OCI-M2 (cell line): ENCODE data around the gene IKZF1.

Experiments
- DNase-seq: peaks from one replicate; lab custom pipeline; 2025; ENCODE audit not compliant: unreplicated experiment; lab: John Stamatoyannopoulos, UW

Gene IKZF1

DNA sequence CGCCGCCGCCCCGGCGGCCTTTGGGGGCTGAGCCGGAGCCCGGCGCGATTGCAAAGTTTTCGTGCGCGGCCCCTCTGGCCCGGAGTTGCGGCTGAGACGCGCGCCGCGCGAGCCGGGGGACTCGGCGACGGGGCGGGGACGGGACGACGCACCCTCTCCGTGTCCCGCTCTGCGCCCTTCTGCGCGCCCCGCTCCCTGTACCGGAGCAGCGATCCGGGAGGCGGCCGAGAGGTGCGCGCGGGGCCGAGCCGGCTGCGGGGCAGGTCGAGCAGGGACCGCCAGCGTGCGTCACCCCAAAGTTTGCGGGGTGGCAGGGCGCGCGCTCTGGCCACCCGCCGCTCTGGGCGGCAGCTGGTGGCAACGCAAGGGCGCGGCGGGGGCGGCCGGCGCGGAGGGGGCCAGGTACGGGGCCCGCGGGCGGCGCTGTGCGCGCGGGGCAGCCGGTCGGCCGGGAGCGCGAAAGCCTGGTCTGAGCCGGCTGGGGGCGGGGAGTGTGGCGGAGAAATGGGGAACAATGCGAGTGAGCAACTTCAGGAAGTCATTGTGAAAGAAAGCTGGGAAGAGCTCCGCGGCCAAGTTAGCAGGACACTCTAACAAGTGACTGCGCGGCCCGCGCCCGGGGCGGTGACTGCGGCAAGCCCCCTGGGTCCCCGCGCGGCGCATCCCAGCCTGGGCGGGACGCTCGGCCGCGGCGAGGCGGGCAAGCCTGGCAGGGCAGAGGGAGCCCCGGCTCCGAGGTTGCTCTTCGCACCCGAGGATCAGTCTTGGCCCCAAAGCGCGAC lies at the start of gene IKZF1:
TSS of gene IKZF1 (plus strand) at position 588 of the 782 bp plus-strand sequence. CDS start 14,346 bp downstream, outside the sequence.
- no peak for DNase-seq

GRCh38 chr7:50261593-50261992 lies 42.9 kb upstream of the IKZF1 start:
- no peak for DNase-seq

DNA sequence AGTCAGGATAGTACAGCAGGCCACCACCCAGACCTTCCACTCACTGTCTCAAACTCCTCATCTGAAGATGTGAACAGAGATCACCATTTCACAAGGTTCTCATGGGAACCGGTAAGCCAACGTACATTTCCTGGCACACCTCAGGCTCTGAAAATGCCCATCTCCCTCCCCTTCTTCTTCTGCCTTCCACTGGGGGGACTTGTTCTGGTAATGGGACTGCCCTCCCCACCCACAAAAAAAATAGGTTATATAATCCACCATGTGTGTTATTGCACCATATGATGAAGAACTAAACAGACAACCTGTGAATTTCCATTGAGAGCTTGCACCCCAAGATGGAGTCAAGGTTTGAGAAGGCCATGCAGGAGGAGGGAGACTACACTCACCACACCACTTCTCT lies 42.1 kb upstream of the IKZF1 start:
- no peak for DNase-seq

DNA sequence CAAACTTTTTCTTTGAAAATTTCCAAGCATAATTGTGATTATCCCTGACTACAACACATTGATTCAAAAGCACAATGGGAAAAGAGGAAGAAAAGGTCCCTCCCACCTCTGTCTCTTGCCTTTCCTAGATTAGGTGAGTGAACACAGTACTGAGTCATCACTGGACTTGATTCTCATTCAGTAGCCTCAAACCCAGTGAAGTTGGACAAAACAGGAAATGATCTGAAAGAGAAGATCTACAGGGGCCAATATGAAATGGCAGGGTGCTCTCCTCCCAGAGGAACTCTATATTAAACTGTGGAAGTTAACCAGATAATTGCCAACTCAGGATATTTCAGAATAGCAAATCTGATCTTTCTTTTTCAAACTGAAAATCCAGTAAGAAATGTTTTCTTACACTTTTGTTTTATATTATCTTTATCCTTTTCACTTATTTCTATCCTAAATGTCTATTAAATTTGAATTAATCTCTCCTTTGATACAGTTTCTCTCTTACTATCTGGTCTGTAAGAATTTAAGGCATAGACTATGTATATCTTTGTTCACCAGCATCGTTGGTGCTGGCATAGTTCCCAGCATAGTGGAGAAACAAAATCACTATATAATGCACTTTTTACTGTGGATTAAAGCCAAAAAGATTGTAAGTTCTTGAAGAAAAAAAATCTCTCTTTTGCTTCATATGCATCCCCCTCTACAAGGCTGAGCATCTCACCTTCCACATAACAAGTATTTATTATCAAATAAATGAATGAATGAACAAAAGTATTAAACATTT lies 41.4 kb upstream of the IKZF1 start:
- DNase-seq: peak; percentile 31

- no peak for DNase-seq
Observed at GRCh38 chr7:50264908-50265307, 39.6 kb upstream of the IKZF1 start.

DNA sequence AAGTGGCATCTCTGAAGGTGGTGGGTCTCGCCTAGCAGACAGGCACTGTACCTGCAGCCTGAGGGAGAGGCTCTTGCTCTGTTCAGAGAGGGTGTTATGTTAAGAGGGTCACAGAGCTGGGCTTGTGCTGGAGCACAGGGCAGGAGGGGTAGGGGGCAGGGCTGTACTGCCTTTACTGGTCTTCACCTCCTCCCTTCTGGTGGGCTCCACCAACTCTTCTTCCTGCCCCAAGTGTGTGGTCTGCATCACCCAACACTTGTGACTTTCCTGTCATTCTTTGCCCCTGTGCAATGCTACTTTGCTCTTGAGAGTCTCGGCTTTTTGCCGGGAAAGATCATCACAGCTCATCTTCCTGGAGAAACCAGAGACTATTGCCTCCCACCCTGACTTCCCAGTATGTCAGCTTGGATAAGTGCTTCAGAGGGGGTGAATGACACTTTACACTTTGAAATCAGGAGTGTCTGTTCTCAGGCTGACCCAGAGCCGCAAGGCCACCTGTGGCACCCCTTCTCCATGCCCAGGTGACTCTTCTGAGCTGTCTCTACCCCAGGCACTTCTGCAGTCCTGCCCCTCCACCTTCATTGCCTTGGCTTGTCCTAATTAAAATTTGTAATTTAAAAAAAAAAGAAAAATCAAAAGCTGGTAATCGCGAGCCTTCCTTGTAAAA lies 38.4 kb upstream of the IKZF1 start:
- DNase-seq: no peak

- DNase-seq: no peak
Observed at GRCh38 chr7:50266635-50267386, 37.7 kb upstream of the IKZF1 start.

GRCh38 chr7:50267525-50268041 lies 36.9 kb upstream of the IKZF1 start:
- no peak for DNase-seq

DNA sequence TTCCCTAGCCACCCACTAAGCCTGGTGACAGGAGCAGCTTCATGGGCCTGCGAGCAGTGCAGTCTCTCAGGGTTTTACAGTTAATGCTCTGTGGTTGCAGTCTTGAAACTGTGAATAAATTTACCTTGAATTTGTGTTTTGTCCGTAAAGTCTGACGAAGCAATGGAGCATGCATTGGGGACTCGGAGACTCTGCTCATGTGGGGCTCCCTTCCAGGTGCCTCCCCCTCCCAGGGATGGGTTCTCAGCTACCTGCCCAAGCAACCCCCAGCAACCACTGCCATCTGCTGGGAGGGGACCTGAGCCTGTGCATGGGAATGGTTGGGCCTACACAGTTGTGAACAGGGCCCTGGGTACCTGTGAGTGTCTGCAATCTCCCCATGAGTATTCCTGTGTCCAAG lies 36.3 kb upstream of the IKZF1 start:
- no peak for DNase-seq

DNA sequence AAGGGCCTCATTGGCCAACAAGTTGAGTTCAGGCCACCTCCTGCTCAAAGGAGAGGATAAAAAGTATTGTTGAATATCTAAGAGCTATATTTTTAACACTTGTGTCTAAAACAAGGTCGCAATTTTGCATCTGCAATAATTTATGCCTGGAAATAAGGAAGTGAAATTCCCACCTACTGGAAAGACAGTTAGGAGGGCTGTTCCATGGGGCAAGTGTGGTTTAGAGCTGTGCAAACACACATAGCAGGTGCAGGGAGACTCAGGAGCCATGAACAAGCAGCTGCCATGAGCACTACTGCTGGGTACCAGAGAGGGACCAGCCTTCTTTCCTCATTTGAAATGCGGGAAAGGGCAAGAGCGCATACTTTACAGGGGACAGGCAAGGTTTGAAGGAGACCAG lies 35.5 kb upstream of the IKZF1 start:
- no peak for DNase-seq

GRCh38 chr7:50270531-50271018 lies 33.9 kb upstream of the IKZF1 start:
- no peak for DNase-seq

GRCh38 chr7:50272808-50273207 lies 31.7 kb upstream of the IKZF1 start:
- DNase-seq: no peak

GRCh38 chr7:50273301-50273700 lies 31.2 kb upstream of the IKZF1 start:
- no peak for DNase-seq

DNA sequence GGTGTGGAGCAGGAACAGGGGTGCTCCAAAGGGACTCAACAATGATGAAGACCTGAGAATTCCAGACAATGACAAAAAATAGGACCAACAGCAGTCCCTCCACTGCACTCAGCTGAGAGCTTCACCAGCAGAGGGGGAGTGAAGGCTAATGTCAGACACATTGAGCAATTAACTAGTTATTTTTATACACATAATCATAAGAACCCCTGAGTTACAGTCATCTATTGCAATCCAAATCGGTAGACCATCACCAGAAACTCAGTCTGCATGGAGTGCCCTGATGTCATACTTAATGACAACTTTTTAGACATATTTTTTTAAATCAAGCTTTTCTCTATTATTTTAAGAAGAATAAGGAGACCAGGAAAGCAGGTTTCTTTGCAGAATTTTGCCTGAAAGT lies 30.6 kb upstream of the IKZF1 start:
- DNase-seq: no peak

DNA sequence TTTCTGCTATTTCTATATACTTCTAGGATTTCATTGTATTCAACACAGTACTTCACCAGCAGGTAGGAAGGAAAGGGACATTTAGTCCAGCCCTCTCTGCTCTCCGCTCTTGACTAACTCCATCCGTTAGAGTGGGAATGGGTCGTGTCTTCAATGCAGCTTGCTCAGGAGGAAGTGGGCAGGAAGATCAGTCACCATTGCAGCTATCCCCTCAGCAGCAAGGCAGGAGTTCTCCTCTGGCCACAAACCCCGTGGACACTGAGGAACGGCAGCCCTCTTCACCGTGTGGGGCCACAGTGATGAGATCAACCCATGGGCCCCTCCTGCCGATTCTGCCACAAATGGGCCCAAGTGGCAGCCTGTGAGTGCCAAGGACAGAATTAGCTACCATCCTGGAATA lies 30.2 kb upstream of the IKZF1 start:
- DNase-seq: no peak

DNA sequence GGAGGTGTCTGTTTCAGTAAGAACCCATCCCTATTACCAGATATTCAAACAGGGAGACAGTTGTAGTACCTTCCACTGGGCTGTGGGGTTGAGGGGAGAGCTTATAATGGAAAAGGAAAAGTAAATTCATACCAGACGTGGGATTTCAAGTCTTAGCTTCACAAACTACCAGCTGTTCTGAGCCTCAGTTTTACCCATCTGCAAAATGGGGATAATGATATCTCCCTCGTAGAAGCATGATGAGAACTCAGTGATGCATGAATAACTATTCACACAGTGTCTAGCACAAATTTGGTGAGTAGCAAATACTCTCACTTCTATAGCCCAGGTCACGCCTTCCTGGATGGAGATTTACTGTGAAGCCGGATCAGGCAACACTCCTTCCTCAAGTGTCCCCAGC lies 29.1 kb upstream of the IKZF1 start:
- DNase-seq: no peak

DNA sequence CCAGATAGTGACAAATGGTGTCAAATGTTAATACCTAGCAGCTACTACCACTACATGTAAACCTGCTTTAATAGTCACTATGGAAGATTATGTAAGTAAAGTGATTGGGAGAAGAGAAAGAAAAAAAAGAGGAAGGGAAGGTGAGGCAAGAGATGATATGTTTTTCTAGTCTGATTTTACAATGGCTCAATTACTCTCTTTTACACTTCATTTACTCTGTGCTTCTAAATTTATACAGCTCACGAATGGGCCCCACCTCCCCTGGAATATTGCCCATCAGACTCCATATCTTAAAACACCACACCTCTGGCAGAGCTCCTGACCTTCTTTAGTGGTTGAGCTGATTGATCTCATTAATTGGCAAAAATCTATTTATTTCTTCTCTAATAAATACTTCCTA lies 28.0 kb upstream of the IKZF1 start:
- DNase-seq: no peak

DNA sequence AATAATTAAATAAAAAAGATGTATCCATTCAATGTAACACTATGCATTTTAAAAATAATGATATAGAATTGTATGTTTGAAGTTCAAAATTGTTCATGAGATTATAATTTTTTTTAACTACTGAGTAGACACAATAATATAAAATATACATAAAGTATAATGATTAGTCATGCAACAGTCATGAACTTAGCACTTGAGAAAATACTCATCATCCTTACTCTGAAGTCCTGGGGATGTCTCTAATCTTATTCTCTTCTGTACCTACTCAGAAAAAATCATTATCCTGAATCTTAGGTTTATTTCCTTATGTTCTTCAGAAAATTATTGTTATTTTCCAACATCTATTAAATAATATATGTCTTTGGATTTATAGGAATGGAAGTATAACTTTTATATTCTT lies 26.4 kb upstream of the IKZF1 start:
- no peak for DNase-seq

- DNase-seq: no peak
Observed at GRCh38 chr7:50281680-50282445, 22.7 kb upstream of the IKZF1 start.
